ENCODE measurements around the gene ZNF444. TPM values are rescaled to one million over a fixed set of nuclear protein-coding genes. Genes with fewer than 3 reads are reported as not detected.
A peak's percentile ranks its signal among the peaks of the same experiment; 100 is the strongest.
"Not testable (repeated sequence)": the region's sequence is repeated elsewhere in the genome, so short reads cannot be mapped to it uniquely, and the experiment has no call there.

The ZNF444 gene
- total RNA-seq, 1 experiment from 2014 or later = 23.8 TPM

DNA sequence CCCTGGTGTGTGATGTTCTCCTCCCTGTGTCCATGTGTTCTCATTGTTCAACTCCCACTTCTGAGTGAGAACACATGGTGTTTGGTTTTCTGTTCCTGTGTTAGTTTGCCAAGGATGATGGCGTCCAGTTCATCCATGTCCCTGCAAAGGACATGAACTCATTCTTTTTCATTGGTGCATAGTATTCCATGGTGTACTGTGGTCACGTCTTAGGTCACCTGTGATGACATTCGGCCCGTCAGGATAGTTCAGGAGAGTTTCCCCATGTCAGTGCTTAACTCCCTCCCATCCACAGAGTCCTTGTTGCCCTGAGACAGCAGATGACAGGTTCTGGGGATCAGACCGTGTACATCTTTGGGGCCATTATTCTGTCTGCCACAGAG, 8.6 kb downstream of the ZNF444 start:
- Histone ChIP-seq H3K27me3 (no peaks in the 10 kb centered on the region), H3K9me3 (no peaks in the 10 kb centered on the region), H3K4me3 (no peak overlapping the region), H3K36me3 (peaks cover 6% of the 10 kb centered on the region)
- no peak for DNase-seq

DNA sequence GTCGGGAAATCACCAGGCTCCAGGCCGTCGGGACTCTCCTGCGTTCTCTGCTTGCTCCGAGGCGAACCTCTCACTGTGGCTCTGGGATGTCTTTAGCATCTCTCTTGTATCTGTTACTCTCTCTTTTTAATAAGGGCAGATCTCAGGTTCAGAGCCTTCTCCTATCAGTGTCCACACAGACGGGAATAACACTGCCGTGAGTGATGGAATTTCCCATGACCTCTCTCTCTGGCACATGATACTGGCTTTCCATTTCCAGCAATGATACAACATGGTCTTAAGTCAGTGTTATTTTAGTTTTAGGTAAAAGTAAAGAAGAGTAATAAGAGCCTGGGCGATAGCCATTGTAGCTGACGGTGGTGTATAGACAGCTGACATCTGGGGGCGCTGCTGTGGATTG, 9.3 kb downstream of the ZNF444 start:
- H3K27me3 ChIP-seq = no peaks in the 10 kb centered on the region
- H3K9me3 ChIP-seq = no peaks in the 10 kb centered on the region
- DNase-seq = no peak
- no peak overlapping the region for H3K4me3 ChIP-seq
- peaks cover 12% of the 10 kb centered on the region for H3K36me3 ChIP-seq

GRCh38 chr19:56152644-56153043, 11.6 kb downstream of the ZNF444 start:
- peaks cover 13% of the 10 kb centered on the region for H3K36me3 ChIP-seq
- DNase-seq = no peak

GRCh38 chr19:56153507-56153906, 12.4 kb downstream of the ZNF444 start:
- Histone ChIP-seq H3K4me3 (no peak overlapping the region), H3K36me3 (peaks cover 10% of the 10 kb centered on the region), H3K27me3 (no peaks in the 10 kb centered on the region), H3K9me3 (no peaks in the 10 kb centered on the region)
- DNase-seq = no peak

More at GRCh38 chr19:56152644-56153043, 11.6 kb downstream of the ZNF444 start:
- H3K4me3 ChIP-seq = no peak overlapping the region
- H3K27me3 ChIP-seq = no peaks in the 10 kb centered on the region
- H3K9me3 ChIP-seq = no peaks in the 10 kb centered on the region

DNA sequence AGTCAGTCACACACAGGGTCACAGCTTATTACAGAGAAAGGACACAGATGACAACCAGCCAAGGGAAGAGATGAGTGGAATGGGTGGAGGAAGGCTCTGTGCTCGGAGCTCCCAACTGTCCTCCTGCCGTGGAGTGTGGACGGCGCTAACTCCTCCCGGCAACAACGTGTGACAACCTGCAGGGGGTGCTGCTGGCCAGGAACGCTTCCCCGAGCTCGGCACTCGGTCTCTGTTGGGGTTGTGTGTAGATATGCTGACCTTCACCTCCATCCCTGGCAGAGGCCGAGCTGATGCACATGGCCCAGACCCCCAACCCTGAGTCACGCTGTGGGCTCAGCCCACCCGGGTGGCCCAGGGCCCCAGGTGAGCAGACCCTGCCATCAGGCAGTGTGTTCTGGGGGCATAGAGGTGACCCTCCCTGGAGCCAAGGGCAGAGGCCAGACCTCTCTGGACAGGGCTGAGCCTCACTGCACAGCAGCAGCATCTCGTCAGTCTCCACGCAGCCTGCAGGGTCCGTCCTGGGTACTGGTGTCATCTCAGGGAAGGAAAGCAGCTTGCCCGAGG, 14.1 kb downstream of the ZNF444 start:
- no peak for DNase-seq
- no peaks in the 10 kb centered on the region for H3K9me3 ChIP-seq
- H3K4me3 ChIP-seq = no peak overlapping the region
- peaks cover 10% of the 10 kb centered on the region for H3K36me3 ChIP-seq
- H3K27me3 ChIP-seq = no peaks in the 10 kb centered on the region

GRCh38 chr19:56156768-56157167, 15.7 kb downstream of the ZNF444 start:
- peaks cover 10% of the 10 kb centered on the region for H3K36me3 ChIP-seq
- H3K27me3 ChIP-seq = no peaks in the 10 kb centered on the region
- H3K9me3 ChIP-seq = no peaks in the 10 kb centered on the region
- no peak overlapping the region for H3K4me3 ChIP-seq
- DNase-seq = no peak

DNA sequence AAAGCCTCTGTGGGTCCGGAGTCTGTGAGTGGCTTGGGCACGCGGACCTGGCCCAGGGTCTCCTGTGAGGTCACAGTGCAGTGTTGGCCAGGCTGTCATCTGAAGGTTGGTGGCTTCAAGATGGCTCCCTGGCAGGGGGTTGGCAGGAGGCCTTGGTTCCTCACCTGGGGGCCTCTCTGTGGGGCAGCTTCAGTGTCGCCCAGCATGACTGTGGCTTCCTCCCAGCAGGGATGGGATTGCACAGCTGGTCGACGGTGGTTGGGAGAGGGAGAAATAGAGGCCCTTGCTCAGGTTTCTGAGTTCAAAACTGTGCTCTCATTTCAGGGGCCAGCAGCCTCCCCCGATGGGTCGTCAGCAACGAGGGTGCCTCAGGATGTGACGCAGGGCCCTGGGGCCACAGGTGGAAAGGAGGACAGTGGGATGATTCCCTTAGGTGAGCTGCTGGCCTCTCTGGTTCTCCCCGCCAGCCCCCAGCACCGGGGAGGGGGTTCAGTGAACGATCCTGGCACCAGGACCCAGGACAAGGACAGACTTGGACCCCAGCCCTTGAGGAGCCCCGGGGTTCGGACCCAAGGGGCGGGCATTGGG, 17.2 kb downstream of the ZNF444 start:
- Histone ChIP-seq H3K36me3 (peaks cover 7% of the 10 kb centered on the region), H3K4me3 (no peak overlapping the region), H3K27me3 (no peaks in the 10 kb centered on the region), H3K9me3 (no peaks in the 10 kb centered on the region)
- DNase-seq = no peak

- Histone ChIP-seq H3K27me3 (no peaks in the 10 kb centered on the region), H3K36me3 (peaks cover 7% of the 10 kb centered on the region), H3K4me3 (no peak overlapping the region), H3K9me3 (no peaks in the 10 kb centered on the region)
- no peak for DNase-seq
Observed at GRCh38 chr19:56159009-56159559, 18.0 kb downstream of the ZNF444 start.

- no peaks in the 10 kb centered on the region for H3K9me3 ChIP-seq
- H3K4me3 ChIP-seq = no peak overlapping the region
- no peaks in the 10 kb centered on the region for H3K27me3 ChIP-seq
- peaks cover 5% of the 10 kb centered on the region for H3K36me3 ChIP-seq
- DNase-seq = no peak
Observed at GRCh38 chr19:56159622-56160271, 18.7 kb downstream of the ZNF444 start.

DNA sequence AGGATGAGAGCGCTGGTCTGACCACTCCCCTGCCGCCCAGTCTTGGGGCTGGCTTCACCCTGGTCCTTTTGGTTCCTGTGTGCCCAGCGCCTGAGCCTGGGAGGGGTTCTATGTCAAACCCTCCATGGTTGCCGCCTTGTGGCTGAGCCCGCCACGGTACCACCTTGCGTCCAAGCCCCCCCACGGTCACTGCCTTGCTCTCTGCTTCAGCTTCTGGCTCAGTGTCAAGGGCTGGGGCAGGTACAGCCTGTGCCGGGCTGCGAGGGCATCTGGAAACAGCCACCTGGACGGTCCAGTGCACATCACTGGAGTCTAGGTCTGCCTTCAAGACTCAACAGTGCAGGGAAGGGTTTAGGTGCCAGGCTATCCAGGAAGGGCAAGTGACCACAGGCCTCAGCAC, 20.4 kb downstream of the ZNF444 start:
- no peaks in the 10 kb centered on the region for H3K27me3 ChIP-seq
- H3K9me3 ChIP-seq = no peaks in the 10 kb centered on the region
- DNase-seq = no peak
- H3K36me3 ChIP-seq = no peaks in the 10 kb centered on the region; the same call in none of the 2 replicates
- H3K4me3 ChIP-seq = no peak overlapping the region

GRCh38 chr19:56162258-56162657, 21.2 kb downstream of the ZNF444 start:
- Histone ChIP-seq H3K36me3 (no peaks in the 10 kb centered on the region; the same call in none of the 2 replicates), H3K9me3 (no peaks in the 10 kb centered on the region), H3K27me3 (no peaks in the 10 kb centered on the region), H3K4me3 (no peak overlapping the region)
- DNase-seq = no peak

- no peaks in the 10 kb centered on the region for H3K27me3 ChIP-seq
- no peaks in the 10 kb centered on the region for H3K9me3 ChIP-seq
- no peaks in the 10 kb centered on the region; the same call in none of the 2 replicates for H3K36me3 ChIP-seq
- DNase-seq = no peak
- no peak overlapping the region for H3K4me3 ChIP-seq
Observed at GRCh38 chr19:56163097-56163496, 22.0 kb downstream of the ZNF444 start.

DNA sequence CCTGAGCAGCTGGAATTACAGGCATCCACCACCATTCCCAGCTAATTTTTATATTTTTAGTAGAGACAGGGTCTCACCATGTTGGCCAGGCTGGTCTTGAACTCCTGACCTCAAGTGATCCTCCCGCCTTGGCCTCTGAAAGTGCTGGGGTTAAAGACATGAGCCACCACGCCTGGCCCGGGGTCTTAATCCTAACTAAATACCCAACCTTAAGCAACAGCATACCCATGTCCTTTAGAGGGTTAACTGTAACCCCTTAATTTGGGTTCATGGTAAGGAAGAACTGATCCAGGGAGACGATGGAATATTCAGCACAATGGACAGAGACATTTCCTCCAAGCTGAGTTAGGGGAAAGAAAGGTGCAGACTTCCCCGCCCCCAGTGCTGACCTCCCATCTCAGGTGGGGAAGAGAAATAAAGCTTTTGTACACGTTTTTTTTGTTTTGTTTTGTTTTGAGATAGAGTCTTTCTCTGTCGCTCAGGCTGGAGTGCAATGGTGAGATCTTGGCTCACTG, 26.0 kb downstream of the ZNF444 start:
- Histone ChIP-seq H3K9me3 (no peaks in the 10 kb centered on the region), H3K4me3 (no peak overlapping the region), H3K36me3 (no peaks in the 10 kb centered on the region), H3K27me3 (no peaks in the 10 kb centered on the region)
- no peak for DNase-seq

GRCh38 chr19:56170261-56170660, 29.2 kb downstream of the ZNF444 start:
- peaks cover 2% of the 10 kb centered on the region; the same call in 1 of the 2 replicates for H3K27me3 ChIP-seq
- no peaks in the 10 kb centered on the region for H3K9me3 ChIP-seq
- H3K36me3 ChIP-seq = no peaks in the 10 kb centered on the region
- peak; percentile 84 for DNase-seq
- H3K4me3 ChIP-seq = no peak overlapping the region

- H3K36me3 ChIP-seq = no peaks in the 10 kb centered on the region
- no peaks in the 10 kb centered on the region for H3K9me3 ChIP-seq
- H3K4me3 ChIP-seq = no peak overlapping the region
- peaks cover 2% of the 10 kb centered on the region; the same call in 1 of the 2 replicates for H3K27me3 ChIP-seq
- DNase-seq = no peak
Observed at GRCh38 chr19:56174086-56174485, 33.0 kb downstream of the ZNF444 start.

DNA sequence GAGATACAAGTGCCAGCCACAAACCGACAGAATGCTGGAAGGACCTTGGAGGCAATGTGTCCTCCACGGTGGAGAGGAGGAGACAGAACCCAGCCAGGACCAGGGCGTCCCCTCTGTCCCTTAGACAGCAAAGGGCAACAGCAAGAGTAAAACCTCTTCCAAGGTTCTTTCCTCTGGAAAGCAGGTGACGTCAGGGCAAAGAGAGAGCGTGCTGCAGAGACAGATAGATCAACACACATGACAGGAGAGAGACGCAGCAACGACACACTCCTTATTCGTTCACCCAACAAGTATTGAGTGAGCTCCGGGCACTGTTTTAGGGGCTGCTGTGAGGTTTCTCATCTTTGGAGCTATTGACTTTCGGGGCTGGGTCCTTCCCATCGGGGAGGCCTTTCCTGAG, 33.5 kb downstream of the ZNF444 start:
- Histone ChIP-seq H3K4me3 (no peak overlapping the region), H3K9me3 (no peaks in the 10 kb centered on the region), H3K36me3 (no peaks in the 10 kb centered on the region), H3K27me3 (peaks cover 2% of the 10 kb centered on the region; the same call in 1 of the 2 replicates)
- no peak for DNase-seq

DNA sequence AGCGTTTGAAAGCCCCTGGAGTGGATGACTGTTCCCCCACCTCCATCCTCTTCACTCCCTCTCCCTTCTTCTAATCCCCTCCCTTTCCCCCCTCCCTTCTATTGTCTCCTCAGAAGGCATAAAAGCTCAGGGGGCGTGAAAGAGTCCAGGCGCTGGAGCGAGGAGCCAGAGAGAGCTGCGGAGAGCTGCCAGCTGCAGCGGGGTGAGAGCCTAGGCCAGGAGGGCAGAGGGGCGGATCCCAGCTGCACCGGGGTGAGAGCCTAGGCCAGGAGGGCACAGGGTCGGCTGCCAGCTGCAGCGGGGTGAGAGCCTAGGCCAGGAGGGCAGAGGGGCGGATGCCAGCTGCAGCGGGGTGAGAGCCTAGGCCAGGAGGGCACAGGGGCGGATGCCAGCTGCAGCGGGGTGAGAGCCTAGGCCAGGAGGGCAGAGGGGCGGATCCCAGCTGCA, 34.8 kb downstream of the ZNF444 start, which contains the start of gene GALP:
TSS of gene GALP (plus strand) at position 148 of the 447 bp plus-strand sequence. CDS start 1,101 bp downstream, outside the sequence.
- not testable (repeated sequence) for H3K27me3 ChIP-seq, H3K4me3 ChIP-seq, H3K9me3 ChIP-seq, DNase-seq, H3K36me3 ChIP-seq
